DOHH2 (cell line): ENCODE results near the gene CACNA2D1.

Experiments used
- EZH2phosphoT487 ChIP-seq: fragments of 200-600 bp; sonication (generic); IDR thresholded peaks from 2 replicates; pipeline ENCODE4 v1.6.1; 2017; ENCODE audit warnings: borderline replicate concordance, mild to moderate bottlenecking, antibody characterized with exemption, low read length, moderate library complexity, mixed read lengths
- TF ChIP-seq, protein P1 (sequence below): fragments of 200-600 bp; sonication (generic); IDR thresholded peaks from one replicate; pipeline ENCODE4 v1.5.1; 2014; ENCODE audit warnings: antibody characterized with exemption, mild to moderate bottlenecking, low read depth, low read length; ENCODE audit not compliant: poor library complexity, severe bottlenecking

DNA sequence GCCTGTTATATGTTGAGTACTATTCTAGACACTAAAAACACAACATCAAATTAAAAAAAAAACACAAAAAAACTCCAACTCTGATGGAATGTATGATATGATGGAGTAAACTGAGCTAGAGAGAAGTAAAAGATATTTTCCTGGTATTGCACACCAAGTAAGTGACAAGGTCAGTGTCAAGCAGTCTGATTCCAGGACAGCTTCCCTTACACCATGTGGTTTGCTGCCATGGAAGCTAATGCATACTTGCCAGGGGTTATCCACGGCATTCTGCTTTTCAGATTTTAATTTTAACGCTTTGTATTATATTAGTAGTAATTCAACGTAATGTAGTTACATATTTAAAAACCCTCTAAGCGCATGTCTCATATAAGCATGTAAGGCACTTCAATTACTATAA is 48.4 kb downstream of the CACNA2D1 start:
- TF ChIP-seq, protein P1, sequence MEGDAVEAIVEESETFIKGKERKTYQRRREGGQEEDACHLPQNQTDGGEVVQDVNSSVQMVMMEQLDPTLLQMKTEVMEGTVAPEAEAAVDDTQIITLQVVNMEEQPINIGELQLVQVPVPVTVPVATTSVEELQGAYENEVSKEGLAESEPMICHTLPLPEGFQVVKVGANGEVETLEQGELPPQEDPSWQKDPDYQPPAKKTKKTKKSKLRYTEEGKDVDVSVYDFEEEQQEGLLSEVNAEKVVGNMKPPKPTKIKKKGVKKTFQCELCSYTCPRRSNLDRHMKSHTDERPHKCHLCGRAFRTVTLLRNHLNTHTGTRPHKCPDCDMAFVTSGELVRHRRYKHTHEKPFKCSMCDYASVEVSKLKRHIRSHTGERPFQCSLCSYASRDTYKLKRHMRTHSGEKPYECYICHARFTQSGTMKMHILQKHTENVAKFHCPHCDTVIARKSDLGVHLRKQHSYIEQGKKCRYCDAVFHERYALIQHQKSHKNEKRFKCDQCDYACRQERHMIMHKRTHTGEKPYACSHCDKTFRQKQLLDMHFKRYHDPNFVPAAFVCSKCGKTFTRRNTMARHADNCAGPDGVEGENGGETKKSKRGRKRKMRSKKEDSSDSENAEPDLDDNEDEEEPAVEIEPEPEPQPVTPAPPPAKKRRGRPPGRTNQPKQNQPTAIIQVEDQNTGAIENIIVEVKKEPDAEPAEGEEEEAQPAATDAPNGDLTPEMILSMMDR, result no peak
- no peak for TF ChIP-seq EZH2phosphoT487
